GM18870 (cell line): ENCODE measurements around the gene FBXL17.

Source experiments
- ATAC-seq: cut with Tn5 transposase; IDR thresholded peaks from one replicate; pipeline ENCODE4 v1.9.1; 2021; ENCODE audit warnings: moderate library complexity; ENCODE audit not compliant: unreplicated experiment

The FBXL17 gene

GRCh38 chr5:107929080-107929479 lies 452.8 kb downstream of the FBXL17 start:
- no peak for ATAC-seq

- ATAC-seq: no peak
Measured at GRCh38 chr5:107926121-107926520, 455.8 kb downstream of the FBXL17 start.

GRCh38 chr5:107925200-107925599 lies 456.7 kb downstream of the FBXL17 start:
- ATAC-seq: no peak

GRCh38 chr5:107919969-107920368 lies 461.9 kb downstream of the FBXL17 start:
- ATAC-seq: peak; percentile 77

- no peak for ATAC-seq
Measured at GRCh38 chr5:107919361-107919760, 462.5 kb downstream of the FBXL17 start.

GRCh38 chr5:107917983-107918382 lies 463.9 kb downstream of the FBXL17 start:
- no peak for ATAC-seq

GRCh38 chr5:107916731-107917725 lies 464.9 kb downstream of the FBXL17 start:
- ATAC-seq: no peak

GRCh38 chr5:107915176-107915812 lies 466.6 kb downstream of the FBXL17 start:
- ATAC-seq: no peak

- no peak for ATAC-seq
Measured at GRCh38 chr5:107913494-107913893, 468.4 kb downstream of the FBXL17 start.

- no peak for ATAC-seq
Measured at GRCh38 chr5:107900721-107901120, 481.2 kb downstream of the FBXL17 start.

- ATAC-seq: no peak
Measured at GRCh38 chr5:107894361-107894760, 487.5 kb downstream of the FBXL17 start.

GRCh38 chr5:107893642-107894041 lies 488.3 kb downstream of the FBXL17 start:
- no peak for ATAC-seq

GRCh38 chr5:107889387-107889786 lies 492.5 kb downstream of the FBXL17 start:
- no peak for ATAC-seq

GRCh38 chr5:107888541-107888940 lies 493.4 kb downstream of the FBXL17 start:
- no peak for ATAC-seq

- no peak for ATAC-seq
Measured at GRCh38 chr5:107887166-107887943, 494.5 kb downstream of the FBXL17 start.

- no peak for ATAC-seq
Measured at GRCh38 chr5:107885601-107886000, 496.3 kb downstream of the FBXL17 start.

- ATAC-seq: no peak
Measured at GRCh38 chr5:107884871-107885270, 497.0 kb downstream of the FBXL17 start.

- no peak for ATAC-seq
Measured at GRCh38 chr5:107878661-107879060, 503.2 kb downstream of the FBXL17 start.

GRCh38 chr5:107876906-107877305 lies 505.0 kb downstream of the FBXL17 start:
- no peak for ATAC-seq

- ATAC-seq: no peak
Measured at GRCh38 chr5:107876261-107876660, 505.6 kb downstream of the FBXL17 start.

- no peak for ATAC-seq
Measured at GRCh38 chr5:107875833-107876232, 506.1 kb downstream of the FBXL17 start.
